ENCODE data around the gene SLC29A1. TPM values are rescaled to one million over a fixed set of nuclear protein-coding genes. Genes with fewer than 3 reads are reported as not detected.

SLC29A1 gene
- total RNA-seq, 5 donors from 2014 or later (not counting 1 experiment from before 2014, with no cell fraction given) = 1.3 to 8.0 (median 3.4) TPM

GRCh38 chr6:44262467-44263353 lies 39.3 kb downstream of the SLC29A1 start:
- Histone ChIP-seq H3K4me1 (ENCODE audit: control insufficient read depth in 1 of 2, extremely low read depth in 1 of 2, insufficient read depth in 2 of 2, low read length in 2 of 2) (peaks cover 17 to 49% of the 10 kb centered on the region in 2 experiments), H3K27ac (ENCODE audit: low read length) (peak overlapping the region; percentile 87), H3K27me3 (replicated peaks in 1 of 2; ENCODE audit: control insufficient read depth in 2 of 2, extremely low read depth in 1 of 2, insufficient read depth in 2 of 2, low read length in 1 of 2) (no peaks in the 10 kb centered on the region), H3K4me3 (ENCODE audit: control insufficient read depth in 1 of 2, extremely low read depth in 1 of 2, low read length in 1 of 2) (peak overlapping the region; percentile 7 to 82), H3K36me3 (ENCODE audit: control insufficient read depth in 2 of 2, extremely low read depth in 1 of 2, insufficient read depth in 1 of 2, low read length in 1 of 2) (peaks cover 0 to 26% of the 10 kb centered on the region in 2 donors), H3K9me3 (no peaks in the 10 kb centered on the region)
- no peaks in the 10 kb centered on the region for H3K27me3 Mint-ChIP-seq
- peaks cover 12% of the 10 kb centered on the region for H3K36me3 Mint-ChIP-seq
- POLR2A ChIA-PET = interaction anchor here (0.5 to 1.0 kb wide), 3 partner anchors 15 to 41 kb away, joined by 3 read pairs; no protein-coding TSS in a partner anchor
- H3K9me3 Mint-ChIP-seq = no peaks in the 10 kb centered on the region
- CTCF ChIA-PET = interaction anchor here in 1 of 2 donors (1.5 to 2.4 kb wide), 2 partner anchors 11 to 15 kb away, joined by 6 to 7 read pairs; no protein-coding TSS in a partner anchor
- peaks cover 42 to 66% (median 57%) of the 10 kb centered on the region in 3 donors for H3K4me1 Mint-ChIP-seq
- 0% methylated on average over 1 of the region's 7 CpGs for WGBS (ENCODE audit: insufficient coverage)
- H3K27ac Mint-ChIP-seq = peak overlapping the region; percentile 90 to 98
- ATAC-seq (replicated peaks in 1 of 4) (no peak), DNase-seq (peak in 1 of 35 experiments; percentile 51)
- peak overlapping the region; percentile 88 to 95 (median 93) for H3K4me3 Mint-ChIP-seq

DNA sequence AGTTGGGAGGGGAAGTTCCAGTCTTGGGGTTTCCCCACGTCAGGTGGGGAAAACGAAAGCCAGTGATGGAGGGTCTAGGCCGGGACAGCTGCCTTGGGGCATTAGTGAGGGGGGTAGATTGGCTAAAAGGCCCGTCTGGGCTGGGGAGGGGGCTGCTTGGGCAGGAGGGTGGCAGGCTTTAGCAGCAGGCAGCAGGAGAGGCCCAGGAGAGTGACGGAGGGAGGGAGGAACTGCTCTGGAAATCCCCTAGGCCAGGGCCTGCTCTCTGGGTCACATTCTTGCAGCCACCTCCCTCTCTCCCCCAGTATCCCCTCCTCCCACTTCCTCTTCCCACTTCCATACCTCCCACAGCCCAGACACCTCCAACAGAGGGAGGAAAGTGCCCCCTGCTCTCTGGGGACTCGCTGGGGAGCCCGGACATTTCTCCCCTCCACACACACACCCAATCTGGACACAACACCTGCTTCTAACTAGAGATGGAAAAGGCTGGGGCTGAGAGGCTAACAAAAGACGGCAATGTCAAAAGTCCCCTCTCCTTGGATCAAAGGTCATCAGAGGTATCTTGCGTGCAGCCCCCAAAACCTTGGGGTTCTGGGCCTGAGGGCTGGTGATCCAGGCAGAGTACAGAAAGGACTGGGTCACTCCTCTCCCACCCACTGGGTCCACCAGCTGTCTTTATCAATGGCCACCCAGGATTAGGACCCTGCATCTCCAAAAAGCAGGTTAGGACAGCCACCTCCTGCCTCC lies 40.1 kb downstream of the SLC29A1 start:
- ATAC-seq (replicated peaks in 1 of 4) (peak in 1 of 4 experiments; percentile 15), DNase-seq (peak in 12 of 35 experiments; percentile 5 to 76 (median 34))
- ChIA-PET CTCF (interaction anchor here in 1 of 2 donors (0.9 to 2.4 kb wide), 2 partner anchors 16 to 22 kb away, joined by 3 to 6 read pairs; no protein-coding TSS in a partner anchor), POLR2A (interaction anchor here in 1 of 2 donors (0.5 kb wide), 1 partner anchor 42 kb away, joined by 3 read pairs; no protein-coding TSS in a partner anchor)
- 12% methylated on average over 6 of the region's 9 CpGs for WGBS (ENCODE audit: insufficient coverage)
- Mint-ChIP-seq H3K4me3 (peak overlapping the region; percentile 88 to 95 (median 93)), H3K27ac (peak overlapping the region; percentile 90 to 98), H3K9me3 (no peaks in the 10 kb centered on the region), H3K4me1 (peaks cover 38 to 61% (median 48%) of the 10 kb centered on the region in 3 donors), H3K36me3 (peaks cover 11% of the 10 kb centered on the region), H3K27me3 (peaks cover 0 to 3% of the 10 kb centered on the region in 2 donors)
- peaks cover 0 to 23% of the 10 kb centered on the region in 2 donors for H3K36me3 ChIP-seq (ENCODE audit: control insufficient read depth in 2 of 2, extremely low read depth in 1 of 2, insufficient read depth in 1 of 2, low read length in 1 of 2)
- peak overlapping the region; percentile 79 to 82 for H3K4me3 ChIP-seq (ENCODE audit: control insufficient read depth in 1 of 2, extremely low read depth in 1 of 2, low read length in 1 of 2)
- H3K27me3 ChIP-seq (replicated peaks in 1 of 2; ENCODE audit: control insufficient read depth in 2 of 2, extremely low read depth in 1 of 2, insufficient read depth in 2 of 2, low read length in 1 of 2) = peaks cover 0 to 6% of the 10 kb centered on the region in 2 experiments
- peak overlapping the region; percentile 87 for H3K27ac ChIP-seq (ENCODE audit: low read length)
- H3K9me3 ChIP-seq = no peaks in the 10 kb centered on the region
- peaks cover 17 to 41% of the 10 kb centered on the region in 2 experiments for H3K4me1 ChIP-seq (ENCODE audit: control insufficient read depth in 1 of 2, extremely low read depth in 1 of 2, insufficient read depth in 2 of 2, low read length in 2 of 2)

DNA sequence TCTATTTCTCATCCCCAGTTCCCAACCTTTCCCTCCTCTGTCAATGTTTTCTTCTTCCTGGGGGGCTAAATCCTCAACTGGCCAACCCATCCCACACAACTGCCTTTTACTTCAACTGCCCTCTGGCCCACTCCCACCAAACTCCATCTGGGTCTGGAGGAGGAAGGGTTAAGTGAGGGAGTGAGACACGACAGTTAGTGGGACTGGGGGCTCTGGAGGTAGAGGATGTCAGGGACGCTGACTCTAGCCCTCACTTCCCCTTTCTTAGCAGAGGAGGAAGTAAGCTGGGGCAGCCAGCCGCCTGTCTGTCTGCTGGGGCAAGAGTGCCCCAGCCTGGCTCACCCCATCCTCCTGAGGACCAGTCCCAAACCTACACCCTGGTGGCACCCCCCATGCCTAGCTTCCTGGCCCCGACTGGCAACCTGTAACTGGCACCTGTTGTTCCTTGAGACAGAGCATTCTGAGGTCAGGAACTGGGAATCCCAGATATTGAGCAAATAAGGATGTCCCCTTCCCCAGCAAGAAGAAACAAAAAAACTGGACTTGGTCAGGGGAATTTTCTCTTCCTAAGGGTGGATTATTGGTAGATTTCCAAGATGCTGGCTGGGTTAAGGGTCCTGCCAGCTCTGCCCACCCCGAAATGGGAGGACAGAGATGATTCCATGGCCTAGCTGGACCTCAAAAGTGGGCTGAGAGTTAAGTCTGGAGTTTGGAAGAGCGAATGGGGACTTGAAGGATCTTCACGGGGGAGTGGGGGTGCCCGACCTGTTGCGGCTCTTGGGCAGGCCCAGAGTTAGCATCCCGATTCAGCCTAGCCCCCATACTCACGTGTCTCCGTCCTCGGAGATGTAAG lies 41.0 kb downstream of the SLC29A1 start:
- CTCF ChIA-PET = interaction anchor here (0.7 to 0.9 kb wide), 3 partner anchors 10 to 23 kb away, joined by 3 to 5 read pairs (median 4); no protein-coding TSS in a partner anchor
- peak overlapping the region; percentile 87 for H3K27ac ChIP-seq (ENCODE audit: low read length)
- DNase-seq = peak in 13 of 35 experiments; percentile 20 to 61 (median 30)
- peaks cover 17 to 41% of the 10 kb centered on the region in 2 experiments for H3K4me1 ChIP-seq (ENCODE audit: control insufficient read depth in 1 of 2, extremely low read depth in 1 of 2, insufficient read depth in 2 of 2, low read length in 2 of 2)
- POLR2A ChIA-PET = interaction anchor here in 1 of 2 donors (0.9 kb wide), 1 partner anchor 11 kb away, joined by 7 read pairs; no protein-coding TSS in a partner anchor
- no peaks in the 10 kb centered on the region for H3K9me3 ChIP-seq
- Mint-ChIP-seq H3K36me3 (peaks cover 5% of the 10 kb centered on the region), H3K27me3 (peaks cover 3 to 12% of the 10 kb centered on the region in 2 donors), H3K4me1 (peaks cover 38 to 58% (median 48%) of the 10 kb centered on the region in 3 donors), H3K27ac (peak overlapping the region; percentile 90 to 98), H3K9me3 (no peaks in the 10 kb centered on the region), H3K4me3 (peak overlapping the region; percentile 88 to 95 (median 93))
- peak overlapping the region; percentile 79 to 82 for H3K4me3 ChIP-seq (ENCODE audit: control insufficient read depth in 1 of 2, extremely low read depth in 1 of 2, low read length in 1 of 2)
- 0% methylated on average over 2 of the region's 13 CpGs for WGBS (ENCODE audit: insufficient coverage)
- peak in 3 of 4 experiments; percentile 14 to 38 (median 28) for ATAC-seq (replicated peaks in 1 of 4)
- H3K36me3 ChIP-seq (ENCODE audit: control insufficient read depth in 2 of 2, extremely low read depth in 1 of 2, insufficient read depth in 1 of 2, low read length in 1 of 2) = peaks cover 0 to 15% of the 10 kb centered on the region in 2 donors
- peaks cover 0 to 13% of the 10 kb centered on the region in 2 experiments for H3K27me3 ChIP-seq (replicated peaks in 1 of 2; ENCODE audit: control insufficient read depth in 2 of 2, extremely low read depth in 1 of 2, insufficient read depth in 2 of 2, low read length in 1 of 2)

- CTCF ChIA-PET = interaction anchor here (0.6 to 0.8 kb wide), 2 partner anchors 17 to 18 kb away, joined by 3 to 5 read pairs; partner anchors contain the start of gene HSP90AB1 (in 1 of the 2)
Observed at GRCh38 chr6:44265007-44265721, 41.8 kb downstream of the SLC29A1 start, which contains the start of gene NFKBIE. Gene NFKBIE (minus strand): TSS chr6:44265551. CDS start chr6:44265346, 205 bp downstream.

More at GRCh38 chr6:44265007-44265721, 41.8 kb downstream of the SLC29A1 start, which contains the start of gene NFKBIE:
- Mint-ChIP-seq H3K27ac (peak within 1 kb of the TSS; percentile 90 to 98), H3K4me3 (peak within 1 kb of the TSS; percentile 88 to 95 (median 93)), H3K4me1 (peaks cover 38 to 66% (median 48%) of the 10 kb centered on the region in 3 donors), H3K27me3 (peaks cover 5 to 19% of the 10 kb centered on the region in 2 donors), H3K36me3 (peaks cover 5% of the 10 kb centered on the region), H3K9me3 (no peaks in the 10 kb centered on the region)
- Histone ChIP-seq H3K9me3 (no peaks in the 10 kb centered on the region), H3K27ac (ENCODE audit: low read length) (peak within 1 kb of the TSS; percentile 87), H3K4me3 (ENCODE audit: control insufficient read depth in 1 of 2, extremely low read depth in 1 of 2, low read length in 1 of 2) (peak within 1 kb of the TSS; percentile 79 to 82), H3K4me1 (ENCODE audit: control insufficient read depth in 1 of 2, extremely low read depth in 1 of 2, insufficient read depth in 2 of 2, low read length in 2 of 2) (peaks cover 17 to 46% of the 10 kb centered on the region in 2 experiments), H3K27me3 (replicated peaks in 1 of 2; ENCODE audit: control insufficient read depth in 2 of 2, extremely low read depth in 1 of 2, insufficient read depth in 2 of 2, low read length in 1 of 2) (peaks cover 0 to 21% of the 10 kb centered on the region in 2 experiments), H3K36me3 (ENCODE audit: control insufficient read depth in 2 of 2, extremely low read depth in 1 of 2, insufficient read depth in 1 of 2, low read length in 1 of 2) (peaks cover 0 to 7% of the 10 kb centered on the region in 2 donors)
- DNase-seq (peak; percentile 80 to 97 (median 92)), ATAC-seq (replicated peaks in 1 of 4) (peak; percentile 76 to 84 (median 80))
- POLR2A ChIA-PET = interaction anchor here in 1 of 2 donors (0.9 kb wide), 1 partner anchor 12 kb away, joined by 7 read pairs; no protein-coding TSS in a partner anchor
- under 1% methylated on average over 65 of the region's 72 CpGs for WGBS (ENCODE audit: insufficient coverage)
